GM12872 (cell line): ENCODE measurements around the gene NEURL1B.

Source experiments
- TF ChIP-seq, protein P1 (sequence below): IDR thresholded peaks from 3 replicates; pipeline ENCODE4 v1.5.1; 2011; ENCODE audit warnings: low read depth, mild to moderate bottlenecking, low read length, moderate library complexity; ENCODE audit not compliant: insufficient read depth

NEURL1B gene

DNA sequence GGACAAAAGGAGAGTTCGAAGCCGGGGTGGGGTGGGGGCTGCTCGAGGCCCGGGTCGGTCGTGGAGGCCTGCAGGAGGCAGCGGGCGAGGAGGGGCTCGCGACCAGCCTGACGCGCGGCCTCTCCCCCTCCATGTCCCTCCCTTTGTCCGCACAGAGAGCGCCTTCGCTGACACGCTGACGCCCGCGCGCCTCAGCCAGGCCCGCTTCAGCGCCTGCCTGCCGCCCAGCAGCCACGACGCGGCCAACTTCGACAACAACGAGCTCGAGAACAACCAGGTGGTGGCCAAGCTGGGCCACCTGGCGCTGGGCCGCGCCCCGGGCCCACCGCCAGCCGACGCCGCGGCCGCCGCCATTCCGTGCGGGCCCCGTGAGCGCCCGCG is 42.2 kb downstream of the NEURL1B start:
- TF ChIP-seq, protein P1, sequence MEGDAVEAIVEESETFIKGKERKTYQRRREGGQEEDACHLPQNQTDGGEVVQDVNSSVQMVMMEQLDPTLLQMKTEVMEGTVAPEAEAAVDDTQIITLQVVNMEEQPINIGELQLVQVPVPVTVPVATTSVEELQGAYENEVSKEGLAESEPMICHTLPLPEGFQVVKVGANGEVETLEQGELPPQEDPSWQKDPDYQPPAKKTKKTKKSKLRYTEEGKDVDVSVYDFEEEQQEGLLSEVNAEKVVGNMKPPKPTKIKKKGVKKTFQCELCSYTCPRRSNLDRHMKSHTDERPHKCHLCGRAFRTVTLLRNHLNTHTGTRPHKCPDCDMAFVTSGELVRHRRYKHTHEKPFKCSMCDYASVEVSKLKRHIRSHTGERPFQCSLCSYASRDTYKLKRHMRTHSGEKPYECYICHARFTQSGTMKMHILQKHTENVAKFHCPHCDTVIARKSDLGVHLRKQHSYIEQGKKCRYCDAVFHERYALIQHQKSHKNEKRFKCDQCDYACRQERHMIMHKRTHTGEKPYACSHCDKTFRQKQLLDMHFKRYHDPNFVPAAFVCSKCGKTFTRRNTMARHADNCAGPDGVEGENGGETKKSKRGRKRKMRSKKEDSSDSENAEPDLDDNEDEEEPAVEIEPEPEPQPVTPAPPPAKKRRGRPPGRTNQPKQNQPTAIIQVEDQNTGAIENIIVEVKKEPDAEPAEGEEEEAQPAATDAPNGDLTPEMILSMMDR = no peak

DNA sequence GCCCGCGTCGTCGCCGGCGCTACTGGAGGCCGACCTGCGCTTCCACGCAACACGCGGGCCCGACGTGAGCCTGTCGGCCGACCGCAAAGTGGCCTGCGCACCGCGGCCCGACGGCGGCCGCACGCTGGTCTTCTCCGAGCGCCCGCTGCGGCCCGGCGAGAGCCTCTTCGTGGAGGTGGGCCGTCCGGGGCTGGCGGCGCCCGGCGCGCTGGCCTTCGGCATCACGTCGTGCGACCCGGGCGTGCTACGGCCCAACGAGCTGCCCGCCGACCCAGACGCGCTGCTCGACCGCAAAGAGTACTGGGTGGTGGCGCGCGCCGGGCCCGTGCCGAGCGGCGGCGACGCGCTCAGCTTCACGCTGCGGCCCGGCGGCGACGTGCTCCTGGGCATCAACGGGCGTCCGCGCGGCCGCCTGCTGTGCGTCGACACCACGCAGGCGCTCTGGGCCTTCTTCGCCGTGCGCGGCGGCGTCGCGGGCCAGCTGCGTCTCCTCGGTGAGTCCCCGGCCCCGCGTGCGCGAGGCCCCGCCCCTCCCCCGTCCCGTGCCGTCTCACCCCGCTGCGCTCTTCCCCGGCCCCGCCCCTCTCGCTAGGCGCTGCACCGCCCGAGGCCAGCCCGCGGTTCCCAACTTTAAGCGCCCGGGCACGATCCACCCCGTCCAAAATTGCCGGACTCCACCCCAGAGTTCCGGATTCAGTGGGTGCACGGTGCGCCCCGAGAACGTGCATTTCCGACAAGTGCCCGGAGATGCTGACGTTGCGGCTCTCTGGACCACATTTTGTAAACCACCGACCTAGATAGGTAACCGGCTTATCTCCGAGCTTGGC is 42.8 kb downstream of the NEURL1B start:
- TF ChIP-seq, protein P1 = no peak

DNA sequence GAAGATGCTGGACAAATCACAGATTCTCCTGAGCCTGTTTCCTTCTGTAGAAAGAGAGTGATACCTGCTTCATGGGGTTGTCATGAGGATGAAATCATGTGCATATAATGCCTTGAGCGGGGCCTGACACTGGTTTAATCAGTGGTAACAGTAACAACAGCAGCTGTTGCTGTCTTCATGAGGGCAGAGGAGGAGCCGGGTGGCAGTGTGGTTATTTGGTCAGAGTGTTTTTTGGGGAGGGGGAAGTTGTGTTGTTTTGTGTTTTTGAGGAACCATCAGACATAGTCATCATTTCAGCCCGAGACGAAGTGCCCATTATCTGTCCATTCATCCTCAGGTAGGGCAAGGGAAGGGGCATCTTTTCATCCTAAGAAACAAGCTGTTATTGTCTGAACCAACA is 44.0 kb downstream of the NEURL1B start:
- TF ChIP-seq, protein P1 = no peak

DNA sequence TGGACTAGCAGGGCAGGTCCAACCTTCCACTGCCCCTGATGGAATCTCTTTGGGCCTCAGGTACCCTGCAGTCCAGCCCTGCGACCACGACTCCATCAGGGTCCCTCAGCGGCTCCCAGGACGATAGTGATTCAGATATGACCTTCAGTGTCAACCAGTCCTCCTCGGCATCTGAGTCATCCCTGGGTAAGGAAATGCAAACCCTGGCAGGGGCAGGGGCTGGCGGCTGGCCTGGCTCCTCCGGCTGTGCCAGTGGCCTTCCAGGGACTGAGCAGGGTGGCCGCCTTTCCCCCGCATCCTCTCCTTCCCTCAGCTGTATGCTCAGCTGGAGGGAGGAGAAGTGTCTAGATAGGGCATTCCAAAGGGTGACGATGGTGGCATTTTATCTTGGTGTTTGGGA is 45.0 kb downstream of the NEURL1B start:
- TF ChIP-seq, protein P1 = no peak

DNA sequence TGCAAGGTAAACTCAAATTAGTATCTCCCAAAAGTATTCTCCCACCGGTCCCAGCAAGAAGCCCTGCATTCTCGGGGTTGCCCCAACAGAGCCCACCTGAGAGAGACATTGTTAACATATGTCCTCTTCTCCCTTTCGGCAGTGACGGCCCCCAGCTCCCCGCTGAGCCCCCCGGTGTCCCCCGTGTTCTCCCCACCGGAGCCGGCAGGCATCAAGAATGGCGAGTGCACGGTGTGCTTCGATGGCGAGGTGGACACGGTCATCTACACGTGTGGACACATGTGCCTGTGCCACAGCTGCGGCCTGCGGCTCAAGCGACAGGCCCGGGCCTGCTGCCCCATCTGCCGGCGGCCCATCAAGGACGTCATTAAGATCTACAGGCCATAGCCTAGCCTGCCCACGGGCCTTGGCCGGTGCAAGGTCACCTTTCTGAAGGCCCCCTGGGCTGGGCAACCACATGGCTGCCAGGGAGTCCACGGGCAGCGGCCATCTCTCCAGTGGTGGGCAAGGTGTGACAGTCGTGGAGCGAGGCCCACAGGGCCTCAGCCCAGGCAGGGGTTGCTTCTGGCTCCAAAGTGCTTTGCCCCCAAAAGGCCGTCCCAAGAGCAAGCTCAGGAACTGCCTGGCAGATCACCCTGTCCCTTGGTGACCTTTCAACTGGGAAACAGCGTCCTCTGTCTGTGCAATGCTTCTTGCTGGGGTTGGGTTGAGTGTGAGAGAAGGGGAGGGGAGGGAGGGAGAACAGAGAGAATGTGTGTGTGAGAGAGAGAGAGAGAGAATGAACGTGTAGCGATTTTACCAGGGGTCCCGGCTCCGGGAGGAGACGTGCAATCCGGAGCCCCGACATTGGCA is 45.7 kb downstream of the NEURL1B start:
- TF ChIP-seq, protein P1 = no peak

DNA sequence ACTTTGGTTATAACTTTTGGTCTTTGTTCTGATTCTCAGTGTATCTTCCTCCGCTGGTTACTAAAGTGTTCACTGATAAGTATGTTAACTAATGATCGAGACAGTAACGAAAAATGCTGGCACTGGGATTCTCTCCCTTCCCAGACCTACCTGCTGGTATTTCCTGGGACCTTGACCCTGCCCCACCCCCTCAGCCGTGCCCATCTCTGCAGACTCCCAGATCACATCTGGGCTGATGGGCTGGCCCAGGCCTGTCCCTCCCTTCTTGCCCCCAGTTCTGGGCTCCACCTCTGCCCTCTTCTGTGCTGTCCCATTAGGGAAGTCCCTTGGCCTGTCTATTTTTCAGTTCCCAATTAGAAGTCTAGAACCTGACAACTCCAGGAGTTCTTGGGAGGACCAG is 46.9 kb downstream of the NEURL1B start:
- TF ChIP-seq, protein P1 = no peak

DNA sequence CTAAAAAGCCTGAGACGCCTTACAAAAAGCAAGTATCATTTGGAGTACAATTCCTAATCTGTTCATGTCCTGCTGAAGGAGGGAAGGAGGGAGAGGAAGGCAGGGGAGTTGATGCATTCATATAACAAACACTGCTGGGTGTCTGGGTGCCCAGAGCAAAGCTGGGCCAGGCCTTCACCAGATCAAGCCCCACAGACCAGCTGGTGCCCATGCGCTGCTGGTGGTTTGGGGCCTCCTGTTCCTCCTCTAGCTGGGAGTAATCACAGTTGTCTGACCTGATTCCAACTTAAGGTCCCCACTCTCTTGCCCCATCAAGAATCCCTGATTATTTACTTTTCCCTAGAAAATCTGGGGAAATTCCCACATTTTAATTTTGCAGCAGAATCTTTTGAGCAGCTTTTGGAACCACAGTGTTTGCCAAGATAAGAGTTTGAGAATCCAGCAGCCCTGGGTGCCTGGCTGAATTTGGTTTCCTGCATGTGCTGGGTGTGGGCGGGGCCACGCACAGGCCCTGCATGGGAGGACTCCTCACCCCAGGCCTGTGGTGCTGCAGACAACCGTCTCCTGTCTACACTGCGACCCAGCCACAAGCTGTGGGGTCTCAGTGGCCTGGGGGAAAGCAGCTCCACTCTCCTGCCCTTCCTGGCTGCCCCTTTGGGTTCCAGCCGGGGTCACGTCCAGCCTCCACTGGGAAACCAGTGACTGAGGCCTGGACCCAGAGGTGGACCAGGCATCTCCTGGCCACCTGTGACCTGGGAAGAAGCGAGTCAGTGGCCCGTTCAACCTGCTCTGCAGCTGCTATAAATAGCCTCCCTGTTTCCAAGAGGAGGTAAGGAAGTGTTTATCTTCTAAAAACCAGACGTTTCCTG is 47.5 kb downstream of the NEURL1B start:
- TF ChIP-seq, protein P1 = no peak
